SJCRH30 (cell line): ENCODE measurements around the gene OGFOD3. TPM values are rescaled to one million over a fixed set of nuclear protein-coding genes. Genes with fewer than 3 reads are reported as not detected.
"Not testable (repeated sequence)": the region's sequence is repeated elsewhere in the genome, so short reads cannot be mapped to it uniquely, and the experiment has no call there.

Experiments used
- DNase-seq, 2 experiments: peaks; one replicate each; pipeline ENCODE4 v3.0.0-alpha.2; 2015 to 2020
- H3K27ac ChIP-seq: fragments of 250-450 bp; sonication (Bioruptor Pico); 2 replicates; pipeline ENCODE4 v1.5.1; 2020; ENCODE audit warnings: mild to moderate bottlenecking, moderate library complexity
- H3K27me3 ChIP-seq: fragments of 250-450 bp; sonication (Bioruptor Pico); 2 replicates; pipeline ENCODE4 v1.5.1; 2020; ENCODE audit warnings: mild to moderate bottlenecking, moderate library complexity
- H3K36me3 ChIP-seq: fragments of 250-450 bp; sonication (Bioruptor Pico); 2 replicates; pipeline ENCODE4 v1.5.1; 2020; ENCODE audit warnings: mild to moderate bottlenecking, moderate library complexity
- H3K4me1 ChIP-seq: fragments of 250-450 bp; sonication (Bioruptor Pico); 2 replicates; pipeline ENCODE4 v1.5.1; 2020; ENCODE audit warnings: mild to moderate bottlenecking, moderate library complexity
- H3K4me3 ChIP-seq: fragments of 250-450 bp; sonication (Bioruptor Pico); 2 replicates; pipeline ENCODE4 v1.5.1; 2020; ENCODE audit warnings: mild to moderate bottlenecking, moderate library complexity
- H3K9me3 ChIP-seq: fragments of 250-450 bp; sonication (Bioruptor Pico); replicated peaks from 2 replicates; pipeline ENCODE4 v1.5.1; 2020; ENCODE audit warnings: mild to moderate bottlenecking, moderate library complexity
- total RNA-seq: library from RNA; depleted of rRNA; stranded (reverse); fragments of >200 nt; shearing (Covaris generic); gene quantifications from 2 replicates; pipeline ENCODE4 v1.2.3, GENCODE V29; 2014

The OGFOD3 gene
- total RNA-seq, 1 experiment from 2014 or later = 144 TPM

DNA sequence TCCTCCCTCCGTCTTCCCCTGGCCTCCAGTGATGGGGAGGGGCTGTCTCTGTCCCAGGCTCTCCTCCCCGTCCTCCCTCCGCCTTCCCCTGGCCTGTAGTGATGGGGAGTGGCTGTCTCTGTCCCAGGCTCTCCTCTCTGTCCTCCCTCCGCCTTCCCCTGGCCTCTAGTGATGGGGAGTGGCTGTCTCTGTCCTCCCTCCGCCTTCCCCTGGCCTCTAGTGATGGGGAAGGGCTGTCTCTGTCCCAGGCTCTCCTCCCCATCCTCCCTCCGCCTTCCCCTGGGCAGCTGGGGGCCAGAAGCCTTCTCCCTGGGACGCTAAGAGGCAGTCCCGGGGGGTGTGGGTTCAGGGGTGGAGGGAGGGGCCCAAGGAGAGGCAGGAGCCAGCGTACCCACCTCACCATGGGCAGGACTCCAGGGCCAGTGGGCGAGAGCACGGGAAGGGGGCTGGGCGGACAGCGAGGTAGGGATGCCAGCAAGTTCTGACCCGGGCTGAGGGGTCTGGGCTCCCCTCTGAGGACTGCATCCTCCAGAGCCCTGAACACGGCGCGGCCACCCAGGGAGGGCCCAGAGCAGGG is 32.0 kb downstream of the OGFOD3 start:
- Histone ChIP-seq H3K36me3 (peaks cover 3% of the 10 kb centered on the region; the same call in 1 of the 2 replicates), H3K9me3 (no peaks in the 10 kb centered on the region), H3K4me3 (peak overlapping the region; percentile 29), H3K27ac (peak overlapping the region; percentile 11; the same call in 1 of the 2 replicates), H3K27me3 (peaks cover 5% of the 10 kb centered on the region), H3K4me1 (peaks cover 49% of the 10 kb centered on the region)
- DNase-seq = peak; percentile 77 to 78

DNA sequence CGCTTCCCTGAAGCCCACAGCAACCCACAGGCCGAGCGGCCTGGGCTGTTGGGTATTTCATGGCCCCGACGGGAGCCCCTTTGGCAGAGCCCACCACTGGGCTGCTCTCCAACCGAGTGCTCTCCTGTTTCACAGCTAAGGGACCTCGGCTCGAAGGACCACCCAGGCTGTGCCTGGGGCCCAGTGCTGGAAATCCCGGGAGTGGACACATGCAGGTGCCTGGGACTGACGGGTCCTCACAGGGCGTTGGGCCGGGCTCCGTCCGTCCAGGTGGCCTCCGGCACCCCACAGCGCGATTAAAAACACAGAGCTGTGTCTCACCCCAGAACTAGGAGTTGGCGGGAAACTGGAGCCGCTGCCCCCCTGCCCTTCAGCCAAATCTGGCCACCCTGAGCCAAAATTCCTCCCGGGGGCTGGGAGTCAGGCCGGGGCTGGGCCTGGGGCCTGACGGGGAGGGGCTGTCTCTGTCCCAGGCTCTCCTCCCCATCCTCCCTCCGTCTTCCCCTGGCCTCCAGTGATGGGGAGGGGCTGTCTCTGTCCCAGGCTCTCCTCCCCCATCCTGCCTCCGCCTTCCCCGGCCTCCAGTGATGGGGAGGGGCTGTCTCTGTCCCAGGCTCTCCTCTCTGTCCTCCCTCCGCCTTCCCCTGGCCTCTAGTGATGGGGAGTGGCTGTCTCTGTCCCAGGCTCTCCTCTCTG is 32.7 kb downstream of the OGFOD3 start:
- peaks cover 54% of the 10 kb centered on the region for H3K4me1 ChIP-seq
- peaks cover 5% of the 10 kb centered on the region for H3K27me3 ChIP-seq
- DNase-seq = peak; percentile 91
- H3K4me3 ChIP-seq = peak overlapping the region; percentile 6; the same call in 1 of the 2 replicates
- peak overlapping the region; percentile 6; the same call in 1 of the 2 replicates for H3K27ac ChIP-seq
- H3K9me3 ChIP-seq = no peaks in the 10 kb centered on the region
- H3K36me3 ChIP-seq = no peaks in the 10 kb centered on the region

DNA sequence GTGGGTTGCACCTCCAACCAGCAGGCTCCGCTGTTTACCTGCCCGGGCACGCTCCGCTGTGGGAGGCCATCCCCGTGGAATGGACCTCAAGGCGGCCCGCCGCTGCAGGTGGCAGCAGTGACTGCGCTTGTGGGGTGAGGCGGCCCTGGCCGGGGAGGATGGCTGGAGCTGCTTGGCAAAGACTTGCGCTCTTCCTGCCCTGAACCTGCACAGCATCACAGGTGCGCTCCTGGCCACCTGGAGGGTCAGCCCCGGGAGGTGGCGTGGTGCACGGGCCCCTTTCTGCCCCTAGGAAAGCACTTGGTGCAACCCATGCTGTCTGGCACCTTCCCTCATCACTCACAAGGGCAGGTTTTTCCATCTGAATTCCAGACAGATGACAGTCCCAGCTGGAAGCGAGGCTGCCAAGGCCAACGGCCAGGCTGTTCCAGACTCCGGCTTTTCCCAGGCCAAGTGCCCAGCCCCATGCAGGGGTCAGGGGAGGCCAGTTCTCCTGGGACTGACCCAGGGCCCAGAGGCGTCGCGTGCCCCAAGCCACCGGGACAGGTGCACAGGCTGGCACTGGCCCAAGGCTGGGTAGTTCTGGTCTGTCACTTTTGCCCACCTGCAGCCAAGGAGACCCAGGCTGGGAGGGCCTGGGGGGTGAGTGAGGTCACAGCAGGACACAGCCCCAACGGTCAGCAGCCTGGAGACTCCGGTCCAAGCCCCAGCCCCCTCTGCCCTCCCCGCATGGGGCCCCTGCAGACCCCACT is 33.5 kb downstream of the OGFOD3 start:
- H3K27ac ChIP-seq = no peak overlapping the region
- no peak overlapping the region for H3K4me3 ChIP-seq
- peaks cover 56% of the 10 kb centered on the region for H3K4me1 ChIP-seq
- DNase-seq = peak; percentile 58 to 59
- H3K36me3 ChIP-seq = no peaks in the 10 kb centered on the region
- H3K9me3 ChIP-seq = no peaks in the 10 kb centered on the region
- H3K27me3 ChIP-seq = peaks cover 5% of the 10 kb centered on the region

DNA sequence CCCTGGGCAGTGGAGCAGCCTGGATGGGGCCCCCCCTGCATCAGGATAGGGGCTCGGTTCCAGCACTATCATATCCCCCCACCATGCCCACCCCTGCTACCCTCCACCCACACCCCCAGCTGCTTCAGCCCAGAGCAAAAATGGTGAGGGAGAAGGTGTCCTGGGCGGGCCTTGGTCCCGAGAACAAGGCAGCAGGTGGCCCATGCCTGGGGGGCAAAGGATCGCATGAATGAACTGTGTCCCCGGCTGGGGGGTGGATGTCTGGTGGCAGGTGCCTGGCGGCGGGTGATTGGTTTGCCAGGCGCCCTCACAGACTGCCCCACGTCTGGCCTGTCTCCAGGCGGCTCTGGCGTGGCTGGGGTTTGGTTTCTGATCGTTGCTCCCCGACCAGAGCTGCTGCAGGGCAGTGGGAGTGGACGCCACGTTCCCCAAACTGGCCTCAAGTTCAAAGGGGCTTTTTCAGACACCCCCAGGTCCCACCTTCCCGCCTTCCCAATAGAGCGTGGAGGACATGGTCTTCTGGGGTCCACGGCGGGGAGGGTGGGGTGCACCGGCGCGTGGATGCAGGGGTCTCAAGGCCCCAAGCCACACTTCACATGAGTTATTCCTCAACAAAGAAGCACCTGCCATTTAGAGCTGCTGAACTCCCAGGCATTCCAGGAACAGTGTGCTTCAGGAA is 34.2 kb downstream of the OGFOD3 start:
- Histone ChIP-seq H3K4me3 (no peak overlapping the region), H3K9me3 (no peaks in the 10 kb centered on the region), H3K4me1 (peaks cover 58% of the 10 kb centered on the region), H3K27ac (no peak overlapping the region), H3K27me3 (peaks cover 5% of the 10 kb centered on the region), H3K36me3 (no peaks in the 10 kb centered on the region)
- peak; percentile 82 to 85 for DNase-seq

DNA sequence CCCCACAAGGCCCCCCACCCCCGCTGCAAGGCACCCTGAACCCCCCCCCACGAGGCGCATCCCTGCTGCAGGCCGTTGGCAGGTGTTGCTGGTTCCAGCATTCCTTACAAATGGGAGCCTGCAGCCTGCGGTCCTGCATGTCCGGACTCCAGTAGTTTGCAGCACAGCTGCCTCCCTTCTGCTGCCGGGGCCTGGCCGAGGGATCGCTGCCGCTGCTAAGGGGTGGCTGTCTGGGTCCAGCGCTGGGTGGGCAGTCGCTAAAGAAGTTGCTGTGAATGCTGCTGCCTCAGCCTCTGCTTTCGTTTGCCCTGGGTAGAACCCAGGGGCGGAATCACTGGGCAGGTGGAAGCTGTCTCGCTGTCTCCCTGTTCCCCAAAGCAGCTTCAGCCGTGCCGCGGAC is 35.0 kb downstream of the OGFOD3 start:
- peaks cover 5% of the 10 kb centered on the region for H3K27me3 ChIP-seq
- peaks cover 58% of the 10 kb centered on the region for H3K4me1 ChIP-seq

GRCh38 chr17:82382933-82383255 is 35.5 kb downstream of the OGFOD3 start:
- Histone ChIP-seq H3K27me3 (peaks cover 5% of the 10 kb centered on the region), H3K4me3 (no peak overlapping the region), H3K27ac (no peak overlapping the region), H3K36me3 (no peaks in the 10 kb centered on the region), H3K4me1 (peaks cover 54% of the 10 kb centered on the region), H3K9me3 (no peaks in the 10 kb centered on the region)
- DNase-seq = no peak

More for the DNA sequence above, 35.0 kb downstream of the OGFOD3 start:
- Histone ChIP-seq H3K27ac (no peak overlapping the region), H3K36me3 (no peaks in the 10 kb centered on the region), H3K4me3 (no peak overlapping the region), H3K9me3 (no peaks in the 10 kb centered on the region)
- DNase-seq = peak; percentile 90 to 91

- DNase-seq, H3K27me3 ChIP-seq, H3K4me3 ChIP-seq, H3K27ac ChIP-seq, H3K9me3 ChIP-seq, H3K36me3 ChIP-seq: not testable (repeated sequence)
- peaks cover 49% of the 10 kb centered on the region for H3K4me1 ChIP-seq
Observed at GRCh38 chr17:82382220-82382932, 36.0 kb downstream of the OGFOD3 start.

- not testable (repeated sequence) for H3K9me3 ChIP-seq, H3K36me3 ChIP-seq, H3K27ac ChIP-seq, H3K27me3 ChIP-seq, DNase-seq, H3K4me3 ChIP-seq
- H3K4me1 ChIP-seq = peaks cover 41% of the 10 kb centered on the region
Observed at GRCh38 chr17:82381703-82382009, 36.7 kb downstream of the OGFOD3 start.

DNA sequence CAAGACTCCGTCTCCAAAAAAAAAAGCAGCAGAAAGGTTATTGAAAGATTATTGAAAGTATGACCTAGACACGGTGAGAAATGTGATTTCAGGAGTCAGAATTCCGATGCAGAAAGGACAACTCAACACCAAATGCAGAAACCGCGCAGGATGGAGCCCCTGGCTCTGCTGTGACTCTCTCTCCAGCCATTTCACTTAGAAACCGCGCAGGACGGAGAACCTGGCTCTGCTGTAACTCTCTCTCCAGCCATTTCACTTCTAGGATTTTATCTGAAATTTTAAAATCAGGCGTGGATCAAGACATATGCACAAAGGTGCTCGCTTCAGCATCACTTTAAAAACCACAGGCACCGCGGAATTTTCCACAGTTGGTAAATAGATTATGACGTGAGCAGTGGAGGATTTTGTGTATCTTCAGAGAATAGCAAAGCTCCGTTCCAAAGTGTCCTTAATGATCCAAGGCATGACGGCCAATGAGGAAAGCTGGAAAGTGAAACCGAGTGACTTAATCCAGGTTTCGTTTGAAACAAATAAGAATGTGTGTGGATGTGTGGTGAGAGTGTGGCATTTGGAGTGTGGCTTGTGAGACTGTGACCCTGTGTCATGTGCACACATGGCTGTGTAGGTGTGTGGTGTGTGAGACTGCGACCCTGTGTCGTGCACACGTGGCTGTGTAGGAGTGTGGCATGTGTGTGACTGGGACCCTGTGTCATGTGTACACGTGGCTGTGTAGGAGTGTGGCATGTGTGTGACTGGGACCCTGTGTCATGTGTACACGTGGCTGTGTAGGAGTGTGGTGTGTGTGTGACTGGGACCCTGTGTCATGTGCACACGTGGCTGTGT is 37.3 kb downstream of the OGFOD3 start:
- Histone ChIP-seq H3K27me3 (no peaks in the 10 kb centered on the region), H3K36me3 (no peaks in the 10 kb centered on the region), H3K4me1 (peaks cover 37% of the 10 kb centered on the region), H3K27ac (no peak overlapping the region), H3K9me3 (no peaks in the 10 kb centered on the region), H3K4me3 (peak overlapping the region; percentile 2; the same call in 1 of the 2 replicates)
- DNase-seq = peak in 1 of 2 experiments; percentile 61

DNA sequence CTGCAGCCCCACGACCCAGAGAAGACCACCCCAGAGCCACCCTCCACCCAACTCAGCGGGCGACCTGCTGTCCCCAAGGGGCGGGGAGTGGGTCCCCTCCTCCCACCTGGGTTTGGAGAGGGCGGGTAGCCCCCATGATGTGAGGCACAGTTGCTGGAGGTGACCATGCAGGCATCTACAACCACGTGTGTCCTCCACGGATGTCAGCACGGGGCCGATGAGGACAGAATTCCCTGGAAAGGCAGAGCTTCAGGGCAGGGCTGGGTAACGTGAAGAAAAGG is 39.7 kb downstream of the OGFOD3 start:
- Histone ChIP-seq H3K27ac (no peak overlapping the region), H3K27me3 (no peaks in the 10 kb centered on the region), H3K4me1 (peaks cover 15% of the 10 kb centered on the region), H3K36me3 (no peaks in the 10 kb centered on the region), H3K4me3 (no peak overlapping the region), H3K9me3 (no peaks in the 10 kb centered on the region)
- DNase-seq = no peak

GRCh38 chr17:82377924-82378740 is 40.3 kb downstream of the OGFOD3 start:
- Histone ChIP-seq H3K4me3 (no peak overlapping the region), H3K27ac (no peak overlapping the region), H3K4me1 (peaks cover 12% of the 10 kb centered on the region), H3K36me3 (no peaks in the 10 kb centered on the region), H3K27me3 (no peaks in the 10 kb centered on the region), H3K9me3 (no peaks in the 10 kb centered on the region)
- no peak for DNase-seq

- H3K27ac ChIP-seq, H3K9me3 ChIP-seq, H3K4me3 ChIP-seq, H3K27me3 ChIP-seq, DNase-seq, H3K36me3 ChIP-seq: not testable (repeated sequence)
- H3K4me1 ChIP-seq = peaks cover 12% of the 10 kb centered on the region
Observed at GRCh38 chr17:82377294-82377693, 41.1 kb downstream of the OGFOD3 start.

GRCh38 chr17:82376042-82376730 is 42.2 kb downstream of the OGFOD3 start:
- Histone ChIP-seq H3K4me1 (peaks cover 12% of the 10 kb centered on the region), H3K27me3 (no peaks in the 10 kb centered on the region), H3K27ac (no peak overlapping the region), H3K36me3 (no peaks in the 10 kb centered on the region), H3K4me3 (no peak overlapping the region), H3K9me3 (no peaks in the 10 kb centered on the region)
- peak in 1 of 2 experiments; percentile 19 for DNase-seq
